HG03064 (cell line): ENCODE measurements around the gene TINAGL1.

ENCODE experiments used
- ATAC-seq: cut with Tn5 transposase; IDR thresholded peaks from one replicate; pipeline ENCODE4 v1.9.1; 2021; ENCODE audit warnings: low read depth; ENCODE audit not compliant: unreplicated experiment

TINAGL1 gene

GRCh38 chr1:31600641-31601040 lies 24.3 kb downstream of the TINAGL1 start:
- no peak for ATAC-seq

- ATAC-seq: no peak
Measured at GRCh38 chr1:31602081-31602480, 25.8 kb downstream of the TINAGL1 start.

GRCh38 chr1:31605908-31606427 lies 29.7 kb downstream of the TINAGL1 start:
- ATAC-seq: peak; percentile 92

DNA sequence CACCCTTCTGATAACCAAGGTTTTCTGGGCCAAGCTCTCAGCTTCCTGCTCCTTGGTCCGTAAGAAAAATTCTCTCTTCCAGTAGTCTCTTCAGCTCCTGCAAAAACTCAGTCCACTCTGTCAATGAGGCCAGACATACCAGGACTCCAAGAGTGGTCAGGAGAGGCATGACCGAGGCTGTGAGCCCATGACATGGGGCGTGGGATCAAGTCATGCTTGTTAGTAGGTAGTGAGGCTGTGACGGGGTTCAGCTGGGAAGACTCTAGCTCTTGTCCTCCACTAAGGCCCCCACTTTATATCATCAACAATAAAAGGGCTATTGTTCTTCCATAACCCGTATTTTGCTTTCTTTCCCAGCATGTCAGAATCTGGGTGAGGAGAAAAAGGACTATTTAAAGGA lies 31.0 kb downstream of the TINAGL1 start:
- ATAC-seq: no peak

DNA sequence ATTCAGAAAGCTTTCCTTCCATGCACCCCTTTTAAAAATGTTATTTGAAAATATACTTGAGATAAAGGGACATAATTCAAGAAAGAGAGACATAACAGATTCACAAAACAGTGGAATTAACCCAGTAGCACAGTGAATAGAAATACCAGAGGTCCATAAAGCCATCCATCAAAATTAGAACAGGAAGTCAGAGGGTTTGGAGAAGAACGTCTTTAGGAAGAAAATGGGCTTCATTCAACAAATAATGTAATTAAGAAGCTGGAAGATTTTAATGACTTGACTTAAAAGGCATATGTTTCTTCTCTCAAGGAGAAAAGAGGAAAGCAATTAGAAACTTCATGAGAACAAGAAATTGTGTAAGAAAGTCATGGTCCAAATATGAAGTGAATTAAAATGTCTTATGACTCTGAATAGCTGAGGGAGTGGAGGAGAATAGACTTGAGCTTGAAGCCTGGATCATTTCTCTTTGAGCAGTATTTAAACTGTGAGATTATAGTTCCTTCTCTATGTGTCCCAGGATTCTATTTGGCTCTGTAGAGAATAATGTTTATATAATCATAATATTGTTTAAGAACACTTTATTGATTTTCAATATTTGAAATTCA lies 33.3 kb downstream of the TINAGL1 start:
- no peak for ATAC-seq

GRCh38 chr1:31614414-31615005 lies 38.2 kb downstream of the TINAGL1 start:
- ATAC-seq: no peak

DNA sequence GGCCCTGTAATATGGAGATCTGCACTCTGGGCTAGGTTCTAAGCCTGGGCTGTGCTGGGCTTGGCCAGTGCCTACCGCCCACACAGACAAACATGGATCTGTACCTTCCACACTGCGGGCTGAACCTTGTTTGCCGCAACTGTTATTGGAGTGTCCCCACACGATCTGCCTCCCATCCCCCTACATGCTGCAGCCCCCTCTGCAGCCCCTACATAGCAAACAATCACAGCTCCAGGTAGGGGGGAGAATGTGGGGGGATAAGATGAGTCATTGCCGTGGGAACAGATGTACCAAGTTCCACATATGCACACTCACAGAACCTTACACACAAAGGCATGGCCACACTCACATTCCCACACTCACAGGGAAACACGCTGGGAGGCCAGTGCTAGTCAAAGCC lies 39.1 kb downstream of the TINAGL1 start:
- no peak for ATAC-seq

GRCh38 chr1:31615939-31616338 lies 39.6 kb downstream of the TINAGL1 start:
- no peak for ATAC-seq

GRCh38 chr1:31617218-31617915 lies 41.1 kb downstream of the TINAGL1 start, which contains the start of gene HCRTR1:
HCRTR1 (plus strand) TSS chr1:31617689; CDS start chr1:31619193, 1,504 bp downstream.
- ATAC-seq: no peak

DNA sequence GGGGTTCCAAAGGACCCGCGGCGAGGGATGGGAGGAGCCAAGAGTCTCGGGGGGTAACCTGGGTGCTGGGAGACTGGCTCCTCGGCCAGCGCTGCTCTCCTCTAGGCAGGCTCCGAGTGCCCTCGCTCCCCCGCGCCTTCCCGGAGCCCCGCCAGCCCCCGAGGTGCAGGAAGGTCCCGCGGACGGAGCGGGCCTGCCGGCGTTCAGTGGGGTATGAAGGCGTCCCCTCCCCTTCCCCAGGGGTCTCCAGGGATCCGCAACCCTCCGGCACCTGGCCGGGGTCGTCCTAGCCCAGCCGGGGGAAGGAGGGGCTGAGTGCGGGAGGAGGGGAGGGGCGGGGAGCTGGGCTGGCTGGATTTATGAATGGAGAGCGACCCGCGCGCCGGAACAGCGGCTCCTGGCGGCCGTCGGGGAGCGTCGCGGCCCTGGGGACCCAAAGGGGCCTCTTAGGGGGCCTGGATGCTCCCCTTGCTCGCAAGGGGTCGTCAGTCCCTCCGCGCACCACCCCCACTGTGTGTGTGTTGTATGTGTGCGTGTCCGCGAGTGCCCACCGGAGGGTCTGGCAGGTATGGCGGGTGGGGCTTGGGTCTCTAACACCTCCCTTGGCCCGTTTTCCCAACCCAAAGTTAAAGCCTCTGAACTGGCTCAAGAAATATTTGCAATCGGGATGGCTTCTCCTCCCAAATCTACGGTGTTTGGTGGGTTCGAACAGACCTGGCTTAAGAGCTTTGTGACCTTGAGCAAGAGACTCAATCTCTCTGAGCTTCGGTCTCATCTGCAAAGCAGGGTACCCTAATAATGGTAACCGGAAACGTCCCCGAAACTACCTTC lies 41.8 kb downstream of the TINAGL1 start:
- ATAC-seq: no peak

GRCh38 chr1:31618916-31619846 lies 42.9 kb downstream of the TINAGL1 start:
- no peak for ATAC-seq

GRCh38 chr1:31620631-31621497 lies 44.5 kb downstream of the TINAGL1 start:
- ATAC-seq: no peak

GRCh38 chr1:31621498-31621820 lies 45.1 kb downstream of the TINAGL1 start:
- no peak for ATAC-seq

- no peak for ATAC-seq
Measured at GRCh38 chr1:31621847-31622730, 45.8 kb downstream of the TINAGL1 start.

- ATAC-seq: no peak
Measured at GRCh38 chr1:31623365-31623764, 47.0 kb downstream of the TINAGL1 start.

GRCh38 chr1:31624309-31624708 lies 48.0 kb downstream of the TINAGL1 start:
- ATAC-seq: no peak

DNA sequence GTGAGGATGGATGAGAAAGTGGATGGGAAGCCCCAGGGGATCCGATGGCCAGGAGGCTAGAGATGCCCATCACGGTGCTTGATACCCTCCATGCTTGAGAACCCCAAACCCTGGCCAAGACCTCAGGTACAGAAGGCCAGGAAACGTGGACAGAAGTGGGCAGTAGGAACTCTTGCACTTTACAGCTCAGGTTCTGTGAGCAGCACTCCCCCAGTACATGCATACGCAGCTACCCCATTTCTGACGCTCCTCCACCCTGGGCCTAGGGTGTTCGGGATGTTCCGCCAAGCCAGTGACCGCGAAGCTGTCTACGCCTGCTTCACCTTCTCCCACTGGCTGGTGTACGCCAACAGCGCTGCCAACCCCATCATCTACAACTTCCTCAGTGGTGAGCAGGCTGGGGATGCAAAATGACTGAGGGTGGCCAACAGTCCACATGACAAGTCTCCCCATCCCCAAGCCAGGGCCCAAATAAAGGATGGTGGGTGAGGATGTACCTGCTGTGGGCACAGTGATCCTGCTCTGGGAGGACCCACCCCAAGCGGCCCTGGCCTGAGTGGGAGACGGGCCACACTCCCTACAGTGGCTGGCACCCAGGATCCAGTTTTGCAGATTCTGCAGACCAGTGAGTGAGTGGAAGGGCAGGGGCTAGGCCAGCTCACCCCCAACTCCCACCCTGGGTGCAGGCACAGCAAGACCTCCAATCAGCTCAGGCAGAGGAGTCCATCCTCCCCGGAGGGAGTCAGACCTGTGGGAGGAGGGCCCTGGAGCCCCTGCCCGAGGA lies 48.6 kb downstream of the TINAGL1 start:
- ATAC-seq: no peak
